Sigmoid colon (tissue), 7 donors: ENCODE data around the gene RBM25. TPM values are rescaled to one million over a fixed set of nuclear protein-coding genes. Genes with fewer than 3 reads are reported as not detected.

ENCODE experiments used
- DNase-seq: peaks from one replicate; pipeline ENCODE4 v3.0.0-alpha.2; 2019
- H3K27ac ChIP-seq, 4 donors: fragments of 200-600 bp; sonication (generic); one replicate each; pipeline ENCODE4 v1.5.1; 2016 to 2019; ENCODE audit warnings: mild to moderate bottlenecking in 1 of 4
- H3K27me3 ChIP-seq, 3 donors: fragments of 200-600 bp; sonication (generic); one replicate each; pipeline ENCODE4 v1.5.1; 2019; ENCODE audit warnings: mild to moderate bottlenecking in 1 of 3
- H3K36me3 ChIP-seq, 4 donors: fragments of 200-600 bp; sonication (generic); one replicate each; pipeline ENCODE4 v1.5.1; 2016 to 2019
- H3K4me1 ChIP-seq, 4 donors: fragments of 200-600 bp; sonication (generic); one replicate each; pipeline ENCODE4 v1.5.1; 2017 to 2019
- H3K4me3 ChIP-seq, 4 donors: fragments of 200-600 bp; sonication (generic); one replicate each; pipeline ENCODE4 v1.5.1; 2017 to 2019; ENCODE audit warnings: mild to moderate bottlenecking in 2 of 4, moderate library complexity in 1 of 4
- H3K9me3 ChIP-seq, 4 donors: fragments of 200-600 bp in 3 of 4; sonication (generic) in 3 of 4; one replicate each; pipeline versions ENCODE4 v1.5.1 to v1.6.1; 2013 to 2019
- CTCF ChIP-seq, 4 experiments: fragments of 450-650 bp in 3 of 4; fragments of 200-600 bp in 1 of 4; IDR thresholded peaks; one replicate each; pipeline ENCODE4 v1.5.1; 2016 to 2019; ENCODE audit warnings: antibody characterized with exemption in 4 of 4, mild to moderate bottlenecking in 3 of 4, moderate library complexity in 2 of 4
- EP300 ChIP-seq, 4 donors: sonication (generic); formaldehyde crosslinking; IDR thresholded peaks; one replicate each; pipeline ENCODE4 v1.6.1; 2017; ENCODE audit warnings: antibody characterized with exemption in 4 of 4
- POLR2A ChIP-seq, 2 donors: fragments of 450-650 bp; IDR thresholded peaks; one replicate each; pipeline ENCODE4 v1.6.1; 2016; ENCODE audit warnings: antibody characterized with exemption in 2 of 2, mild to moderate bottlenecking in 2 of 2, moderate library complexity in 2 of 2
- POLR2AphosphoS5 ChIP-seq, 4 donors: sonication (generic); formaldehyde crosslinking; IDR thresholded peaks; one replicate each; pipeline ENCODE4 v1.6.1; 2017; ENCODE audit warnings: antibody characterized with exemption in 4 of 4
- WGBS, 2 donors: extraction: QIAGEN DNeasy Blood & Tissue Kit; methylation state at CpG; one replicate each; pipeline ENCODE4 v1.1.7; 2013; 5-methylcytosine and 5-hydroxymethylcytosine counted together
- intact Hi-C: fragments of 100-400 bp; cut with DNase I; formaldehyde crosslinking; loops from one replicate; pipeline ENCODE4 v1.15.1; 2023
- polyA plus RNA-seq, 3 donors: library from polyadenylated mRNA; stranded (reverse); fragments of 200-250 nt; gene quantifications; one replicate each; pipeline ENCODE4 v1.2.3, GENCODE V29; 2013
- total RNA-seq, 4 donors: library from RNA; depleted of rRNA; stranded (reverse); fragments of >200 nt; gene quantifications; one replicate each; pipeline ENCODE4 v1.1.0, GENCODE V29; 2016
- donor health status: healthy with polysubstance abuse.
- donor health status: Bipolar disorder and iron deficiency.
- donor health status: healthy.

Gene RBM25
- total and polyA plus RNA-seq, 7 donors: 10.8 to 78.9 (median 46.7) TPM

DNA sequence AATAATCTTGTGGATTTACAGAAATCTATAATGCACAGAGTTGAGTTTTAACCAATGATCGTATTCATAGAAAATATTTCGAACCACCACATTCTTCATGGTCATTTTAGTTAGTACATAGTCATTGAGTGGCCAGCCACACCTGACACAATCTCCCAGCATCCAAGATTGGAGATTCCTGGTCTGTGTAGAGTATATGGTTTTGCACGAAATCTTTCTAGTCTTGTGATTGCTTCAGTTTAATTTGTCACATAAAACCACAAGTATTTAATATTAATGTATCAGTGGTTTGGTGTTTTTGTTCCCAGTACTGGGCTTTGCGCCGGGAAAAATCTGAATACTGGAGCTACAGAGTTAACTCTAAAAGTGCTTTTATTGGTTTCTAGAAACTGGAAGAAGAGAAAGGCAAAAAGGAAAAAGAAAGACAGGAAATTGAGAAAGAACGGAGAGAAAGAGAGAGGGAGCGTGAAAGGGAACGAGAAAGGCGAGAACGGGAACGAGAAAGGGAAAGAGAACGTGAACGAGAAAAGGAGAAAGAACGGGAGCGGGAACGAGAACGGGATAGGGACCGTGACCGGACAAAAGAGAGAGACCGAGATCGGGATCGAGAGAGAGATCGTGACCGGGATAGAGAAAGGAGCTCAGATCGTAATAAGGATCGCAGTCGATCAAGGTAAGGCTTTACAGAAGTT, 44.6 kb downstream of the RBM25 start:
- TF ChIP-seq CTCF (IDR thresholded peaks at IDR 0.05): no peak
- TF ChIP-seq EP300 (IDR thresholded peaks at IDR 0.05): no peak
- TF ChIP-seq POLR2AphosphoS5 (IDR thresholded peaks at IDR 0.05): no peak
- TF ChIP-seq POLR2A (IDR thresholded peaks at IDR 0.05): no peak
- Histone ChIP-seq H3K36me3 (peaks cover 20 to 100% (median 50%) of the 10 kb centered on the region in 4 donors), H3K9me3 (no peaks in the 10 kb centered on the region), H3K27ac (no peak overlapping the region), H3K4me1 (no peaks in the 10 kb centered on the region), H3K27me3 (no peaks in the 10 kb centered on the region), H3K4me3 (no peak overlapping the region)
- intact Hi-C loops: no loop called here
- WGBS, 2 donors: 98% methylated on average over 27 of the region's 27 CpGs
- DNase-seq: no peak

DNA sequence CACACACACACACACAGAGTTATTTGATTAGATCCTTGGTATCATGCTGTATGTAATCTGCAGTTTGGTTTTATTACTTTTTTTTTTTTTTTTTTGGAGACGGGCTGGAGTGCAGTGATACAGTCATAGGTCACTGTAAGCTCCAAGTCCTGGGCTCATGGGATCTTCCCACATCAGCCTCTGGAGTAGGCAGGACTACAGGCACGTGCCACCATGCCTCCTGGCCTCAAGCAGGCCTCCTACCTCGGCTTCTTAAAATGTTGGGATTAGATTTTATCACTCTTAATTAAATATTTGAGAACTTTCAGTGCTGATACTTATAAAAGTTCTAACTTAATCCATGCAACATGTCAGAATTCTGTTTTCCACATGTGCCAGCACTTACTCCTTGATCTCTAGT, 46.7 kb downstream of the RBM25 start:
- Histone ChIP-seq H3K9me3 (no peaks in the 10 kb centered on the region), H3K36me3 (peaks cover 38 to 100% (median 54%) of the 10 kb centered on the region in 4 donors), H3K27me3 (no peaks in the 10 kb centered on the region), H3K27ac (no peak overlapping the region), H3K4me3 (no peak overlapping the region), H3K4me1 (no peaks in the 10 kb centered on the region)
- WGBS, 2 donors: 73 to 88% methylated on average over 3 of the region's 3 CpGs
- TF ChIP-seq EP300 (IDR thresholded peaks at IDR 0.05) (no peak), POLR2AphosphoS5 (IDR thresholded peaks at IDR 0.05) (no peak), CTCF (IDR thresholded peaks at IDR 0.05) (no peak), POLR2A (IDR thresholded peaks at IDR 0.05) (no peak)
- intact Hi-C loops: no loop called here
- no peak for DNase-seq

- Histone ChIP-seq H3K36me3 (peaks cover 45 to 100% (median 56%) of the 10 kb centered on the region in 4 donors), H3K27ac (no peak overlapping the region), H3K9me3 (no peaks in the 10 kb centered on the region), H3K27me3 (no peaks in the 10 kb centered on the region), H3K4me3 (no peak overlapping the region), H3K4me1 (no peaks in the 10 kb centered on the region)
- no peak for TF ChIP-seq CTCF (IDR thresholded peaks at IDR 0.05)
- TF ChIP-seq POLR2AphosphoS5 (IDR thresholded peaks at IDR 0.05): no peak
- TF ChIP-seq POLR2A (IDR thresholded peaks at IDR 0.05): no peak
- TF ChIP-seq EP300 (IDR thresholded peaks at IDR 0.05): no peak
- intact Hi-C loops: no loop called here
- WGBS, 2 donors: 95 to 96% methylated on average over 16 of the region's 16 CpGs
- no peak for DNase-seq
These were observed 47.4 kb downstream of the RBM25 start for GRCh38 chr14:73105727-73106126.

DNA sequence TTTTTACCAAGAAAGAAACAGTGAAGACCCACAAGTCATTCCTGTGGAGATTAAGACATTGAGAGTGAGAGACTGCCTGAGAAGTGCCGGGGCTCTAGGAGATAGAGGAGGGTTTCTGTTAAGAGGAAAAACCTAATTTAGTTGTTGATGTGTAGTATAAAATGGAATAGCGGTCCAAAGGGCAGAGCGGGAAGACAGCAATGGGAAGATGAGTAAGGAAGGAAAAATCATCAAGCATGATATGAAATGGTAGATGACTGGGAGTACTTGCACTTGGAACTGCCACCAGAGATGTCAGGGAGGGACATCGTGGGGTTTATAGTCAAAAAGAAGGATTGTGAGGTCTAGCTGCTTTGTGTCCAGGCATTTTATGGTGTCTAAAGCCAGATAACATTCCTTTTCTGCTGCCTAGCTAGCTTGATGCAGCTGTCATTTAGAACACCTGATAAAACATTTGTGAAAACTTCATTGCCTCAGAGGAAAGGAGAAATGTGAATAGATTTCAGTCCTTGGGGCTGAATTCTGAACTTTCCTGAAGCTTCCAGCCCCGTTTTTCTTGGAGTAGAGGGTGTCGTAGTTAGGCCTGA, 57.8 kb downstream of the RBM25 start:
- H3K4me3 ChIP-seq: no peak overlapping the region
- H3K27me3 ChIP-seq: no peaks in the 10 kb centered on the region
- intact Hi-C loops: no loop called here
- WGBS, 2 donors: 55 to 85% methylated on average over 6 of the region's 6 CpGs
- peaks cover 22 to 95% (median 36%) of the 10 kb centered on the region in 4 donors for H3K36me3 ChIP-seq
- DNase-seq: no peak
- no peaks in the 10 kb centered on the region for H3K4me1 ChIP-seq
- no peaks in the 10 kb centered on the region for H3K9me3 ChIP-seq
- TF ChIP-seq POLR2AphosphoS5 (IDR thresholded peaks at IDR 0.05) (no peak), CTCF (IDR thresholded peaks at IDR 0.05) (no peak), EP300 (IDR thresholded peaks at IDR 0.05) (no peak), POLR2A (IDR thresholded peaks at IDR 0.05) (no peak)
- H3K27ac ChIP-seq: no peak overlapping the region
